HPDE6-E6E7 (cell line): ENCODE measurements around the gene CYP3A4.
"Not testable (repeated sequence)": the region's sequence is repeated elsewhere in the genome, so short reads cannot be mapped to it uniquely, and the experiment has no call there.

Experiments
- DNase-seq: peaks from one replicate; pipeline ENCODE4 v3.0.0; 2011; ENCODE audit warnings: missing footprints; ENCODE audit errors: extremely low spot score

CYP3A4 gene

GRCh38 chr7:99752356-99752755, 31.6 kb downstream of the CYP3A4 start:
- DNase-seq = no peak

DNA sequence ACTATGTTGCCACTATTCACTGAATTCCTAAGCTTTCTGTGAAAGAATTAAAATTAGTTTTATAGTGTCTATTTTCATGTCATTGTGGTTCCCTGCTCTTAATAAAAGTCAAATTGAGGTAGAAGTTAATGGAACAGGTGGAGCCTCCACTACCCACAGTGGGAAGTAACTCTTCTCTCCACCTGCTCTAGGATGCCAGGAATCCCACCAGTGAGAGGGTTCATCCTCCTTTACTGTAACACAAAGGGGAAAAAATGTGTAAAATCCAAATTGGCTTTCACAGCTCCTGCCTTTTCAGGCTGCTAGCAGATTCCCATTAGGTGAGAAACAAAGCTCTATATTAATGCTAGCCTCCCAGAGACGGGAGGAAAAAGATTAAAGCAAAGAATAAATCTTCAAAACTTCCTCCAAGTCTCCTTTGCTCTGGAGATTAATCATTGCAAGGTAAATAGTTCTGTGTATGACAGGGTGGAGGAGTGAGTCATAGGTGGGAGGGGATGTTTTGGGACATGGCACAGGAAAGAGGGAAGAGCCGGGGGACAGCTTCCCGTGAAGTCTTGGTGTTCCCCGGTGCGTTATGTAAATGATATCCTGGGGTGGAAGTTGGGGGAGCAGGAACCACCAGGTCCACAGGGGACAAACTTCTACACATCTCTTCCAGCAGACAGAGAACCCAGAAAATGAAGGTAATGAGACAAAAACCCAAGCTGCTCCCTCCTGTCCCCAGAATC, 32.5 kb downstream of the CYP3A4 start:
- DNase-seq = not testable (repeated sequence)

- no peak for DNase-seq
Measured at GRCh38 chr7:99748846-99749579, 35.0 kb downstream of the CYP3A4 start.

DNA sequence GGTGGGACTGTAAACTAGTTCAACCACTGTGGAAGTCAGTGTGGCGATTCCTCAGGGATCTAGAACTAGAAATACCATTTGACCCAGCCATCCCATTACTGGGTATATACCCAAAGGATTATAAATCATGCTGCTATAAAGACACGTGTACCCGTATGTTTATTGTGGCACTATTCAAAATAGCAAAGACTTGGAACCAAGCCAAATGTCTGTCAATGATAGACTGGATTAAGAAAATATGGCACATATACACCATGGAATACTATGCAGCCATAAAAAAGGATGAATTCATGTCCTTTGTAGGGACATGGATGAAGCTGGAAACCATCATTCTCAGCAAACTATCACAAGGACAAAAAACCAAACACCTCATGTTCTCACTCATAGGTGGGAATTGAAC, 37.1 kb downstream of the CYP3A4 start:
- DNase-seq = not testable (repeated sequence)

- DNase-seq = not testable (repeated sequence)
Measured at GRCh38 chr7:99745395-99745794, 38.6 kb downstream of the CYP3A4 start.

GRCh38 chr7:99742737-99743394, 41.1 kb downstream of the CYP3A4 start:
- no peak for DNase-seq

DNA sequence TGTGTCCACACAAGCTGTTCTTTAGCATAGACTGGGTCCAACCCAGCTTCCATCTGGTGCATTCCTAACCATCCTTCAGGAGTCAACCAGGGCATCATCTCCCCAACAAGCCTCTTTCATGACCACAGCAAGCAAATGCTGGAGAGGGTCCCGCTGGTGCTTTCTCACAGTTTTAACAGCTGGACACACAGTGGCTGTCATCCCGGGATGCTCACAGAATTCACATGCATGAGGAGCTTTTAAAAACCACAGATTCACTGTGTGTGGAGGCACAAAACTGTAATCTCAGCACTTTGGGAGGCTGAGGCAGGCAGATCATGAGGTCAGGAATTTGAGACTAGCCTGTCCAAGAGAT, 42.6 kb downstream of the CYP3A4 start:
- no peak for DNase-seq

DNA sequence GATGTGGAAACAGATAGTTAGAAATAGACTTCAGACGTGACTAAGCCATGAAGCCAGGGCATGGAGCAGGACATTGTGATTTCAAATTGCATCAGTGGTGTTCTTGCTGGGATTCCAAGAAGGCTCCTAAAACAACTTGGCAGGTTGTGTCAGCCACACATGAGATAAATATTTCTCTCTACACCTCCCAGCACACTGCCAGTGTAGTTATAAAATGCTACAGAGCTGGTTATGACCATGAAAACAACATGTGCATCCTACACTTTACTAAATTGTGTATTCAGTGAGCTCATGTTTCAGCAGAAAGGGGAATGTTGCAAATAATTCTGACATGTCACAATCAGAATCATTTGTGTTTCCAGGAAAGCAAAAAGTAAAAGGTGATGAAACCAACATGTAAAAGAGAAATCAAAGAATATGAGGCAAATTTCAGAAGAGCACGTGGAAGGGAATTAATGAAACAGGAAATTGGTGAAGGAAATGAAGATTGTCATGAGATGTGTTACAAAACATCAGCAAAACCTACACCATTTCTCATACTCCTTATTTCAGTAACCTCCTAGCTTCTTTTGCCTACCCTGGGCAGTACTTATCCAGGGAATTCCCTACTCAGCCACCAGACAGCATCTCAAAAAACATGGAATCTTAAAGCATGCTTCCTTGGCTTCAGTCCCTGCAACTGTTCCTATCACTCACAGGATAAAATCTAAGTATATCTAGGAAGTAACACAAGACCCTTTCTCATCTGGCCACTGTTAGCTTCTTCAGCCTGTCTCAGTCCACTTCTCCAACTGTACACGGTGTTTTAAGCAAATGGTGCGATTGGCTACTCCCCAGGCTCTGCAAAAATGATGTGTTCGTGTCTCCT, 43.2 kb downstream of the CYP3A4 start:
- DNase-seq = no peak

DNA sequence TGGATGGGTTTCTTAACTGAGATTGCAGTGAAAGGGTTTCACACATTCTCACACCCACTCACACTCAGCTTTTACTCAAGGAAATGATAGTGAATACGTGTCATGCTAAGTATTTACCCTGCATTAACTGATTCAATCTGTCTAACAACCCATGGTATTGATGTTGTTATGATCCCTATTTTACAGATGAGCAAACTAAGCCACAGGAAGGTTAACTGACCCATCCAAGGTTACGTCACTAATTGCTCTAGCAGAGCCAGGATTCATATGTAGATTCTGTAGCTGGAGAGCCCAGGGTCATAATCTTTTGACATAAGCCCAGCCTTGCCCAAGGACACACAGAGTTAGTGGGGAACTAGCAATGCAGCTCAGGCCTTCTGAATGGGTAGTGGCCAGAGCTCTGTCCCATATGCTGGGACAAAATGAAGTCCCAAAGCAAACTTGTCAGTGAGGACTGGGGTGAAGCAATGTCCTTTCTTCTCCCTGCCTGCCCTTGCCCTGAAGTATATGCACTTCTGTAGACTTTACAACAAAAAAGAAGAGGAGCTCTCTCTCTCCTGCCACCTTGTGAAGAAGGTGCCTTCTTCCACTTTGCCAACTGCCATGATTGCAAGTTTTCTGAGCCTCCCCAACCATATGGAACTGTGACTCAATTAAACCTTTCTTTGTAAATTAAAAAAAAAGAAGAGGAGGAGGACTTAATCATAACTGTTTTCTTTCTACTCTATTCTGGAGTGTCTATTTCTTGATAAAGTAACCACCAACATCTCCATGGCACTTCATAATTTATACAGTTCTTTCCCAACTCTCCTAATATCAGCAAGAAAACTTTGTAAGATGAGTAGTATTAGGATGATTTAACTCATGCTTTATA, 44.0 kb downstream of the CYP3A4 start:
- DNase-seq = no peak

- DNase-seq = peak; percentile 41
Measured at GRCh38 chr7:99737726-99738125, 46.3 kb downstream of the CYP3A4 start.

GRCh38 chr7:99736667-99737066, 47.3 kb downstream of the CYP3A4 start:
- not testable (repeated sequence) for DNase-seq

- no peak for DNase-seq
Measured at GRCh38 chr7:99734987-99735386, 49.0 kb downstream of the CYP3A4 start, which contains the start of gene CYP3A7. CYP3A7 (minus strand) TSS chr7:99735196; CDS start chr7:99735093, 103 bp downstream.

- DNase-seq = no peak
Measured at GRCh38 chr7:99733448-99733847, 50.5 kb downstream of the CYP3A4 start.

- DNase-seq = no peak
Measured at GRCh38 chr7:99733003-99733402, 51.0 kb downstream of the CYP3A4 start.

DNA sequence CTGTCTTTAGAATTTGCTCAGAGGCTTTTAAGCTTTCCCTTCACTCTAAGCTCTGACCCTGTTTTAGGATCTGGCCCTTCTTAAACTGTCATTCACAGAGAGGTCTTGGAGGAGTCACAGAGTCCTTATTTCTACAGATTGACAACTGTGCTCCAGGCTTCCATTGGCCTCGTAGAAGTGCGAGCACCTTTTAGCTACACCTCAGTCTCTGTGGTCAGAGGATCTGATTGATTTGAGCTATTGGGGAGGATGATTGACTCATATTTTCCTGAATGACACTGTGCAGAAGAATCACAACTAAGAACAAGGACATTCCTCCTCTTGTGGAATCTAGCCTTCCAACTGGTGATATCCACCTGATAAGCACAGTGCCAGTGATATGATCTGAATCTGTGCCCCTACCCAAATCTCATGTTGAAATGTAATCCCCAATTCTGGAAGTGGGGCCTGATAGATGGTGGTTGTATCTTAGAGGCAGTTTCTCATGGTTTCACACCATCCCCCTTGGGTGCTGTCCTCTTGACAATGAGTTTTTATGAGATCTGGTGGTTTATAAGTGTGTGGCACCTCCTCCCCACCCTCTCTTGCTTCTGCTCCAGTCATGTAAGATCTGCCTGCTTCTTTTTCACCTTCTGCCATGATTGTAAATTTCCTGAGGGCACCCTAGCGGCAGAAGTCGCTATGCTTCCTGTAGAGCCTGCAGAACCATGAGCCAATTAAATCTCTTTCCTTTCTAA, 52.2 kb downstream of the CYP3A4 start:
- no peak for DNase-seq

GRCh38 chr7:99730992-99731391, 53.0 kb downstream of the CYP3A4 start:
- no peak for DNase-seq

- DNase-seq = no peak
Measured at GRCh38 chr7:99730238-99730810, 53.7 kb downstream of the CYP3A4 start.

DNA sequence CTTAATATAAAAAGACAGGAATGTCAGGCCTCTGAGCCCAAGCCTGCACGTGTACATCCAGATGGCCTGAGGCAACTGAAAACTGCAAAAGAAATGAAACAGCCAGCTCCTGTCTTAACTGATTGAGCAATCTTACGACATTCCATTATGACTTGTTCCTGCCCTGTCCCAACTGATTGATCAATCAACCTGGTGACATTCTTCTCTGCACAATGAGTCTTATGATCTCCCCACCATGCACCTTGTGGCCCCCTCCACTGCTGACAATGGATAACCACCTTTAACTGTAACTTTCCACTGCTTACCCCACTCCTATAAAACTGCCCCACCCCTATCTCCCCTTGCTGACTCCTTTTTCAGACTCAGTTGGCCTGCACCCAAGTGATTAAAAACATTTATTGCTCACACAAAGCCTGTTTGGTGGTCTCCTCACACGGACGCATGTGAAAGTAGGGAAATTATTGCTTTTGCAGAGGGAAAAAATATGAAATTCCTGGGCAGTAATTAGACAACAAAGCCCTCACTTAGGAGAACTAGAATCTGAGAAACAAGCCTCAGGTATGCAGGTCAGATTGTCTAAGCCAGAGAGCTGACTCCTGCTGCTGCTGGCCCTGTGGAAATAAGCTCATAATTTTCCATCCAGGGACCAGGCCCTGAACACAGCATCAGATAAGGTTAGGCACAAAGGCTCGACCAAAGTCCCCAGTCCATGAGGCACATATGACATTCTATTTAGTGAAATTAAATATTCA, 54.3 kb downstream of the CYP3A4 start:
- peak; percentile 48 for DNase-seq

DNA sequence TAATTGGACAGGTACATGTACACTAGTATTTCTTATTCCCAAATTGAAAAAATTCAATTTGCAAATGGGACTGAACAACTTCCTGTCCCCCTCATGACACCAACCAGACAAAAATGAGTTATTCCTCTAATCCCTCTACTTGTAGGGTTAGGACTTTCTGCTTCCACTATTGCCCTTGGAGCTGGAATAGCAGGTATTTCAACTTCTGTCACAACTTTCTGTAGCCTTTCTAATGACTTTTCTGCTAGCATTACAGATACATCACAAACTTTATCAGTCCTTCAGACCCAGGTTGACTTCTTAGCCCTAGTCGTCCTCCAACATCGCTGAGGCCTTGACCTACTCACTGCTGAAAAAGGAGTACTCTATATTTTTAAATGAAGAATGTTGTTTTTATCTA, 55.4 kb downstream of the CYP3A4 start:
- no peak for DNase-seq
